ENCODE results near the gene ATP1B2. TPM values are rescaled to one million over a fixed set of nuclear protein-coding genes. Genes with fewer than 3 reads are reported as not detected.
A peak's percentile ranks its signal among the peaks of the same experiment; 100 is the strongest.

ATP1B2 gene
- total RNA-seq, 4 donors from 2014 or later: 0.10 to 0.81 (median 0.21) TPM

DNA sequence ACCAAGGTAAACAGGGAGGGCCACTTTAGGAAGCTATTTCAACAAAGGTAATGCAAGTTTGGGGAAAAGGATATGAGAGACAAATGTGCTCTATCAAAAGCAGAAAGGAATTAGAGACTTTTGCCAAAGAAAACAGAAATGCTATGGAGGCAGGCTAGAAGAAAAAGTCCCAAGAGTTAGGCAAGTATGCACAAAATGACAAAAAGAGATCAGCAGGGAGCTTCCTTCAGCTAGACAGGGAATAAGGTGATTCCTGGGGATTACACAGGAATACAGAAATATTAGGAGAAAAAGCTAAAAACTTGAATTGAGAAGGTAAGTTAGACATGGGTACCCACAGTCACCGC is 38.5 kb upstream of the ATP1B2 start:
- H3K27ac ChIP-seq: peak overlapping the region; percentile 88 to 98 (median 91)
- H3K4me1 ChIP-seq: peaks cover 48% of the 10 kb centered on the region in 2 donors
- no peak overlapping the region for H3K4me3 ChIP-seq
- intact Hi-C loops (cut with DNase I; ENCODE audit: low total_unique reads) (no loop called here), in situ Hi-C loops (cut with MboI; ENCODE audit: low sequenced_read_pairs in 4 of 4) (no loop called here)
- no peak for ATAC-seq
- no peaks in the 10 kb centered on the region for H3K27me3 ChIP-seq
- H3K9me3 ChIP-seq: no peaks in the 10 kb centered on the region
- DNase-seq: no peak
- H3K36me3 ChIP-seq: peaks cover 0 to 7% of the 10 kb centered on the region in 2 donors
- TF ChIP-seq, protein P1, sequence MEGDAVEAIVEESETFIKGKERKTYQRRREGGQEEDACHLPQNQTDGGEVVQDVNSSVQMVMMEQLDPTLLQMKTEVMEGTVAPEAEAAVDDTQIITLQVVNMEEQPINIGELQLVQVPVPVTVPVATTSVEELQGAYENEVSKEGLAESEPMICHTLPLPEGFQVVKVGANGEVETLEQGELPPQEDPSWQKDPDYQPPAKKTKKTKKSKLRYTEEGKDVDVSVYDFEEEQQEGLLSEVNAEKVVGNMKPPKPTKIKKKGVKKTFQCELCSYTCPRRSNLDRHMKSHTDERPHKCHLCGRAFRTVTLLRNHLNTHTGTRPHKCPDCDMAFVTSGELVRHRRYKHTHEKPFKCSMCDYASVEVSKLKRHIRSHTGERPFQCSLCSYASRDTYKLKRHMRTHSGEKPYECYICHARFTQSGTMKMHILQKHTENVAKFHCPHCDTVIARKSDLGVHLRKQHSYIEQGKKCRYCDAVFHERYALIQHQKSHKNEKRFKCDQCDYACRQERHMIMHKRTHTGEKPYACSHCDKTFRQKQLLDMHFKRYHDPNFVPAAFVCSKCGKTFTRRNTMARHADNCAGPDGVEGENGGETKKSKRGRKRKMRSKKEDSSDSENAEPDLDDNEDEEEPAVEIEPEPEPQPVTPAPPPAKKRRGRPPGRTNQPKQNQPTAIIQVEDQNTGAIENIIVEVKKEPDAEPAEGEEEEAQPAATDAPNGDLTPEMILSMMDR (IDR thresholded peaks at IDR 0.05 in 4 of 5, conservative IDR thresholded peaks at IDR 0.05 in 1 of 5): no peak
- no peak for TF ChIP-seq POLR2A (IDR thresholded peaks at IDR 0.05)

DNA sequence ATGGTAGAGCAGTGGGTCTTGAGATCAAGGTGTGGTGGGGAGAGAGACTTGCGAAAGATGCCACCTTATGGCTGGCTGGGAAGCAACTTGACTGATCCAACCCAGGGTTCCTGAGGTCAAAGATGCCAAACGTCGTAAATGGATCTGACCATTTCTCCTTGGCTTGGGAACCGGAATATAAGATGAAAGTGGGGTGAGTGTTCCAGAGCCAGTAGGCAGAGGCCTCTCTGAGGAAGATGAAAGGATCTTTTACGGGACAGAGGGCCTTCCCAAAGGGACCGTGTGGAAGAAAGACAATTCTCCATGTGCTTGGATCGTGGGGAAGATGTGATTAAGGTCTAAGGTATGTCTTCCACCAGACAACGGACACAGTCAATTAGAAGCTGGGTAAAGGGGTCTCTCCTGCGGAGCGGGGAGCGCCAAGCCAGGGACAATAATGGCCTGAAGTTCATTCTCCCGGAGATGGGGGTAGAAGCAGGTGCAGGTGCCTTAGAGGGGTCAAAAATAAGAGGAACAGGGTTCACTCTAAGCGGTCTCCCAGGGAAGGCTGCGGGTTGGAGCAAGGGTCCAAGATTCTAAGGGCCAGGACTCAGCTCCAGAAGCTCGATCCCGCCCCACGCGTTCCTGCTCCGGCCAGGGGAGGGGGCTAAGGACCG is 36.8 kb upstream of the ATP1B2 start:
- H3K9me3 ChIP-seq: no peaks in the 10 kb centered on the region
- H3K27ac ChIP-seq: peak overlapping the region; percentile 88 to 98 (median 91)
- H3K4me3 ChIP-seq: peak overlapping the region; percentile 71 to 95 (median 74)
- no peak for DNase-seq
- H3K27me3 ChIP-seq: no peaks in the 10 kb centered on the region
- peak; percentile 4 to 9 for ATAC-seq
- TF ChIP-seq POLR2A (IDR thresholded peaks at IDR 0.05): no peak
- TF ChIP-seq, protein P1 (IDR thresholded peaks at IDR 0.05 in 4 of 5, conservative IDR thresholded peaks at IDR 0.05 in 1 of 5): no peak
- intact Hi-C loops (cut with DNase I; ENCODE audit: low total_unique reads) (loop anchor here (2.0 kb wide), 2 partner anchors 41 to 53 kb away; partner anchors contain the start of gene SENP3), in situ Hi-C loops (cut with MboI; ENCODE audit: low sequenced_read_pairs in 4 of 4) (no loop called here)
- H3K36me3 ChIP-seq: peaks cover 0 to 7% of the 10 kb centered on the region in 2 donors
- H3K4me1 ChIP-seq: peaks cover 42 to 45% of the 10 kb centered on the region in 2 donors

DNA sequence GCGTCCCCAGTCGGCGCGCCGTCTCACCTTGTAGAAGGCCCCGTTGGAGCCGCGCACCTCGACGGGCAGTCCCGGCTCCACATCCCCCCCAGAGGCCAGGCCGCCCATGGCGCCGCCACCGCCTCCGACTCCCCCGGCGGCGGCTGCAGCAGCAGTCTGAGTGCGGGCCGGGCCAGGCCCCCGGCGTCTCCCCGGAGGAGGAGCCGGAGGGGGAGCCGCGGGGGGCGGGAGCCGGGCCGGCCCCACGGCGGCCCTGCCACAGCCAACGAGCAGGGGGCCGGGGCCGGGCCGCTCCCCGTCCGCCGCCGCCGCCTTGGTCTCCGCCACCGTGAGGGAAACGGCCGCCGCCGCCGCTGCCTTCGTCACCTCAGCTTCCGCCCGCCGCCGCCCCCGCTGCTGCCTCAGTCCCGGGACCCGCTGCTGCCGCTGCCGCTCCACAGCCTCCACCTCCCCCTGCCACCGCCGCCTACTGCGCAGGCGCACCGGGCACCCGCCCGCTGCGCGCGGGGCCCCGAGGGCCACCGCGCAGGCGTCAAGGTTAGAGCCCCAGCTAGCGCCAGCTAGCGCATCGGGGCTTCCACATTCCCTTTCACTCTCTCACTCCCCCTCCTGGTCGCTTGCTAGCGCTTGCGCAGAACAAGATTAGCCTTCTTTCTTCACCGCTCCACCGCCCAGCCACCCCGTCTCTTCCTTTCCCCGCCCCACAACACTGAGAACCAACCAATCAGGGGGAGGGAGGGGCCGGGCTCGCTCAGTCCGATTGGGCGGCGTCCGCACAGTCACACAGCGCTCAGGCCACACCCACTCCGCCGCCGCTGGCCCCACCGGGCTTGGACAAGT is 36.1 kb upstream of the ATP1B2 start, which contains the start of gene FXR2:
FXR2 (minus strand) TSS at position 473 of the 840 bp plus-strand sequence; CDS start at position 108, 365 bp downstream.
- DNase-seq (peak; percentile 100), ATAC-seq (peak; percentile 93 to 94)
- TF ChIP-seq, protein P1 (IDR thresholded peaks at IDR 0.05 in 4 of 5, conservative IDR thresholded peaks at IDR 0.05 in 1 of 5): peak; percentile 41 to 81 (median 65)
- TF ChIP-seq POLR2A (IDR thresholded peaks at IDR 0.05): peak; percentile 97 to 99
- Histone ChIP-seq H3K27me3 (no peaks in the 10 kb centered on the region), H3K27ac (peak within 1 kb of the TSS; percentile 88 to 98 (median 91)), H3K4me3 (peak within 1 kb of the TSS; percentile 71 to 95 (median 74)), H3K4me1 (peaks cover 37 to 38% of the 10 kb centered on the region in 2 donors), H3K9me3 (no peaks in the 10 kb centered on the region), H3K36me3 (peaks cover 0 to 7% of the 10 kb centered on the region in 2 donors)
- in situ Hi-C loops (cut with MboI; ENCODE audit: low sequenced_read_pairs in 4 of 4) (no loop called here), intact Hi-C loops (cut with DNase I; ENCODE audit: low total_unique reads) (loop anchor here (1.0 to 2.0 kb wide), 5 partner anchors 13 to 130 kb away; partner anchors contain the start of genes POLR2A, SAT2, SENP3 and WRAP53)

DNA sequence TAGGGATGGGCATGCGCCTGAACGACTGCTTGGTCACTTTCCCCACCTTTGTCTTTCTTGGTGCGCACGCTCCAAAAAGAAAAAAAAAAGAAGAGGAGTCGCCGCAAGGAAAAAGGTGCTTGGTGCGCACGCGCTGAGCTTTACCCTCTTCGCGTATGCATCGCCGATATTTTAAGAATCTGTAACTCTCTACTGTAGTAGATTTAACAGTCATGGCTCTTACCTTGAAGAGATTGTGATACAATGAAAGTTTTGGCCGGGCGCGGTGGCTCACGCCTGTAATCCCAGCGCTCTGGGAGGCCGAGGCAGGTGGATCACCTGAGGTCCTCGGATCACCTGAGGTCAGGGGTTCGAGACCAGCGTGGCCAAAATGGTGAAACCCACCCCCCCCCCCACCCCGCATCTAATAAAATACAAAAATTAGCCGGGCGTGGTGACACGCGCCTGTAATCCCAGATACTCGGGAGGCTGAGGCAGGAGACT is 35.4 kb upstream of the ATP1B2 start:
- peak overlapping the region; percentile 52 to 71 (median 58) for H3K4me3 ChIP-seq
- ATAC-seq: peak in 1 of 2 donors; percentile 86
- in situ Hi-C loops (cut with MboI; ENCODE audit: low sequenced_read_pairs in 4 of 4) (no loop called here), intact Hi-C loops (cut with DNase I; ENCODE audit: low total_unique reads) (loop anchor here (1.0 to 2.0 kb wide), 5 partner anchors 12 to 131 kb away; partner anchors contain the start of genes POLR2A, SAT2, SENP3 and WRAP53)
- H3K27me3 ChIP-seq: no peaks in the 10 kb centered on the region
- no peak for TF ChIP-seq POLR2A (IDR thresholded peaks at IDR 0.05)
- TF ChIP-seq, protein P1 (IDR thresholded peaks at IDR 0.05 in 4 of 5, conservative IDR thresholded peaks at IDR 0.05 in 1 of 5): no peak
- H3K4me1 ChIP-seq: peaks cover 33 to 36% of the 10 kb centered on the region in 2 donors
- no peak for DNase-seq
- H3K9me3 ChIP-seq: no peaks in the 10 kb centered on the region
- peak overlapping the region; percentile 88 to 98 (median 91) for H3K27ac ChIP-seq
- peaks cover 0 to 7% of the 10 kb centered on the region in 2 donors for H3K36me3 ChIP-seq

Measured in gastrocnemius medialis (tissue), 4 donors.